Measurements from ENCODE around the gene RFX1.
A peak's percentile ranks its signal among the peaks of the same experiment; 100 is the strongest.
"Not testable (repeated sequence)": the region's sequence is repeated elsewhere in the genome, so short reads cannot be mapped to it uniquely, and the experiment has no call there.

Gene RFX1

DNA sequence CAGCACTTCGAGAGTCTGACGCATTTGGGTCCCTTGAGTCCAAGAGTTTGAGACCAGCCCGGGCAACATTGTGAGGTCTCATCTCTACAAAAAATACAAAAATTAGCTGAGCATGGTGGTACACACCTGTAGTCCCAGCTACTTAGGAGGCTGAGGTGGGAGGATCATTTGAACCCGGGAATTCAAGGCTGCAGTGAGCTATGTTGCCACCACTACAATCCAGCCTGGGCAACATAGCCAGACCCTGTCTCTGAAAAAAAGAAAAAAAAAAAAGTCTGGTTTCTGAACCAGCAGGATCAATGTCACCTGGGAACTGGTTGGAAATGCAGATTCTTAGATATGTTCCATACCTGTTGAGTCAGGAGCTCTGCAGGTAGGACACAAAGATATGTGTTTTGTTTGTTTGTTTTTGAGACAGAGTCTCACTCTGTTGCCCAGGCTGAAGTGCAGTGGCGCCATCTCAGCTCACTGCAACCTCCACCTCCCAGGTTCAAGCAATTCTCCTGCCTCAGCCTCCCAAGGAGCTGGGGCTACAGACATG, 20.6 kb upstream of the RFX1 start:
- not testable (repeated sequence) for DNase-seq (ENCODE audit: low read depth)

DNA sequence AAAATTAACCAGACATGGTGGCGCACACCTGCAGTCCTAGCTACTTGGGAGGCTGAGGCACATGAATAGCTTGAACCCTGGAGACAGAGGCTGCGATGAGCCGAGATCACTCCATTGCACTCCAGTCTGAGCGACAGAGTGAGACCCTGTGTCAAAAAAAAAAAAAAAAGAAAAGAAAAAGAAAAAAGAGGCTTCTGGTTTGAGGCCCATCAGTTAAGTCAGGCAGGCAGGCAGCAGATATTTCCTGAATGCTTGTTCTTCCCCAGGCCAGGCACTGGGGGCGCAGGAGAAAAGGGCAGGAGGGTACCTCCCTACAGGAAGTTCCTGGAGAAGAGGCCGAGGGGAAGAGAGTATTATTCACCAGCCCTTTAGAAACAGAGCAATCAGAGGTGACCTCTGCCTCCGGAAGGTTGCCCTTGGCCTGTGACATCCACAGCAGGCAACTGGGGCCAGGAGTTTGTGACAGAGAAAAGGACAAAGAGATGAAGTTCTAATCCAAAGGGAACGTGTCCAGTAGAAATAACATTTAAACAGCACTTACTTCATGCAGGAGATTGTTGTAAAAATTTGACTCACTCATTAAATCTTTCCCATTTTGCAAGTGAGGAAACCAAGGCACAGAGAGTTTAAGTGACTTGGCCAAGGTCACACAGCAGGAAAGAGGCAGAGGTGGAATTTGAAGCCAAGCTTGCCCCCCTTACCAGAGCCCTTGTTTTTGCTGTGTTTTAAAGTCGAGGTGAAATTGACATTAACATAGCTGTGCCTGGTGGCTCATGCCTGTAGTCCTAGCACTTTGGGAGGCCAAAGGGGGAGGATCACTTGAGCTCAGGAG, 17.5 kb upstream of the RFX1 start:
- peak; percentile 62 for DNase-seq (ENCODE audit: low read depth)

DNA sequence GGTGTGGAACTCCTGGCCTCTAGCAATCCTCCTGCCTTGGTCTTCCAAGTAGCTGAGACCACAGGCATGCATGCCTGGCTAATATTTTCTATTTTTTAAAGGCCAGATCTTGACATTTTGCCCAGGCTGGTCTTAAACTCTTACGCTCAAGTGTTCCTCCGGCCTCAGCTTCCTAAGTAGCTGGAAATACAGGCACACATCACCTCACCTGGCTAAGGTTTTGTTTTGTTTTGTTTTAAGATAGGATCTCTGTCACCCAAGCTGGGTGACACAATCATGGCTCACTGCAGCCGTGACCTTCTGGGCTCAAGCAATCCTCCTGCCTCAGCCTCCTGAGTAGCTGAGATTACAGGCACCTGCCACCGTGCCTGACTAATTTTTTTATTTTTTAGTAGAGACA, 16.3 kb upstream of the RFX1 start:
- DNase-seq (ENCODE audit: low read depth): no peak

DNA sequence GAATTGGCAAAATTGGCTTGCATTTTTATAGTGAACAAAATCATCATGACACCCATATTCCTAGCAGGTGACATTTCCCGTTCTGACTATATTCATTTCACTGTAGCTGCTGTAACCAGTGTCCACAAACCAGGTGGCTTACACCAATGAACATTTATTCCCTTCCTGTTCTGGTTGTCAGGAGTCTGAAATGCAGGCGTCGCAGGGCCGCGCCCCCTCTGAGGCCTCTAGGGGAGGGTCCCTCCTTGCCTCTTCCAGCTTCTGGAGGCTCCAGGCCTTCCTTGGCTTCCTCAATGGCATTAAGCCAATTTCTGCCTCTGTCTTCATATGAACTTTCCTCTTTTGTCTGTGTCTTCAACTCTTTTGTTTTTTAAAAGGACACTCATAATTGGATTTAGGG, 15.4 kb upstream of the RFX1 start:
- DNase-seq (ENCODE audit: low read depth): no peak

GRCh38 chr19:14019739-14020138, 13.6 kb upstream of the RFX1 start:
- DNase-seq (ENCODE audit: low read depth): not testable (repeated sequence)

DNA sequence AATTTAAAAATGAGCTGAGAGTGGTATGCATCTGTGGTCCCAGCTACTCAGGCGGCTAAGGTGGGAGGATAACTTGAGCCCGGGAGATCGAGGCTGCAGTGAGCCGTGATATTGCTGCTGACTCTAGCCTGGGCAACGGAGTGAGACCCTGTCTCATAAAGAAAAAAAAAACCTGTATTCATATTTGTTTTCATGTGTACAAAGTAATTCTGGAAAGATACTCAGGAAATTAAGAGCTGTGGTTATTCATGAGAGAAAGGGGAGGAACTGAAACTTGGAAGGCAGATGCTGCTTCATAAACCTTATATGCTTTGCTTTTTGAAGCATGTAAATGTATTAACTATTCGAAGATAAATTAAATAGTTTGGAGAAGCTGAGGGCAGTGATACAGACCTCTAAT, 13.0 kb upstream of the RFX1 start:
- no peak for DNase-seq (ENCODE audit: low read depth)

DNA sequence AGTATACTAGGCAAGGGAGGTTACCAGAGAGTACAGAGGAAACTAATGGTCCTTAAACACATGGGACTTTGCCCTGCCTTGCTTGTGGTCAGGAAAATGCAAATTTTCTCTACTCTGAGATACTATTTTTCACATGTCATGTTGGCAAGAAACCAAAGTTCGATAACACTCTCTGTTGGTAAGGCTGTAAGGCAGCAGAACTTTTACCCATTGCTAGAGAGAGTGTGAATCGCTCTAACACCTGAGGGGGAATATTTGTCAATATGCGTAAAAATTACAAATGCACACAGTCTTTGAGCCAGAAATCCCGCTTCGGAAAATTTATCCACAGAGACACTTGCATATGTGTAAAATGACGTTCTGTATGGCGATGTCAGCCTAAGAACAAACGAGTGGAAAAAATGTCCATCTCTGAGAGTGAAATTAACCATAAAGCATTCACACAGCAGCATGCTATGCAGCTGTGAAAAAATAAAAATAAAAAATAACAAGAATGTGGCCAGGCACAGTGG, 9.5 kb upstream of the RFX1 start:
- no peak for DNase-seq (ENCODE audit: low read depth)

- no peak for DNase-seq (ENCODE audit: low read depth)
Measured at GRCh38 chr19:14012378-14012915, 6.3 kb upstream of the RFX1 start.

GRCh38 chr19:14006766-14007562, 844 bp upstream of the RFX1 start:
- DNase-seq (ENCODE audit: low read depth): no peak

DNA sequence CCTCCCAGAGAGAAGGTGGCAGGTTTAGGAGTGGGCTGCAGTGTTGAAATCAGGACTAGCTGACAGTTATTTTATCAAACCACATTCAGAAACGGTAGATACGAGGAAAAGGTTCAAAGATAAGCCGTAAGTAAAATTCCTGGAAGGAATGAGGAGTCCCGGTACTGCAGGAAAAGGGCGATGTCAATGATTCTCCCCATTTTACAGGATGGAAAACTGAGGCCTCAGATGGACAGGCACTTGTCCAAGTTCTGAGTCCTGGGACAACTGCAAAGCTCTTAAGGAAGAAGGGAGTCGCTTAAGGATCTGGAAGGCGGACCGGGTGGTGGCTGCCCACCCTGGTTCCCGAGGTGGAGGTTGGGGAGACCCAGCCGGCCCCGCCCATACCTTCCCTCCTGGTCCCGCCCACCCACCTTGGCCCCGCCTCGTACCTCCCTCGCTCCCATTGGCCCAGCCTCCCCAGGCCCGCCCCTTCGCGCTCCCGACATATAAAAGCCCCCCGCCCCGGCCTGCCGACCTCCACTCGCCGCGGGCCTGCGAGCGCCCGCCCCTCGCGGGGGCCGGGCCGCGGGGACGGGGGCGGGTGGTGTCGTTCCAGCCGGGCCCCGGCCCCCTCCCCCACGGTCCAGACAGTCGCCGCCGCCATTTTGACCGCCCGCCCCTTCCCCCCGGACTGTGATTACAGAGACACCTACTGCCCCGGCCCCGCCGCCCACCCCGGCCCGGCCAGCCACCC, 603 bp downstream of the RFX1 start:
- DNase-seq (ENCODE audit: low read depth): peak; percentile 88

DNA sequence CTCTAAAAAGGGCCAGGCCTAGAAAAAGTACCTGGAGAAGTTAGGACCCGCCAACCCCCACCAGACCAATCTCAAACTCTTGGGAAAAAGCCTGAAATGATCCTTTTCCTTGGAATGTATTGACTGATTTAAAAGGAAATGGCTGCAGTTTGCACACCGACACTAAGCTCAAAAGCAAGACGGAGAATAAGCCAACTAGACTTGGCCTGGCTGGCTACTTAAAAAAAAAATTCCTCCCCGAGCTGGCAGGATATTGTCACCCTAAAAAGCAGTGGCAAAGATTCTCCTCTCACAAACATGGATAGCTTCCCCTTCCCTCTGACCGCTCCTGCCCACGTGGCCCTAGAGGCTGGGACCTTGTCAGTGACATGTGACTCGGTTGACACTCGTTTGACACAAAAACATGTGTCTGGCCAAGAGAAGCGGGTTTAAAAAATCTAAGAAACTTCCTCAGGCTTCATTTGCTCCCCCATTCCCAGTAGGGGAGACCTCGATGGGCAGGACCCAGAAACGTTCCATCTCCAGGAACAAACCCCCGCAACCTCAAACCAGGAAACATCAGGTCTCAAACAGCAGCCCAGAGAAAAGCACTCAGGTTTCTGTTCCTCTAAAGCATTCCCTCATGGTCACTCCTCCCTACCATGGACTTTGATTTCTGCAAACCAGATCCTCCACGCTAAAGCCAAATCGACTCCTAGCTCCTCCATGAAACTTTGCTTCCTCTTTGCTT, 1.3 kb downstream of the RFX1 start:
- no peak for DNase-seq (ENCODE audit: low read depth)

GRCh38 chr19:14003251-14004055, 2.7 kb downstream of the RFX1 start:
- no peak for DNase-seq (ENCODE audit: low read depth)

DNA sequence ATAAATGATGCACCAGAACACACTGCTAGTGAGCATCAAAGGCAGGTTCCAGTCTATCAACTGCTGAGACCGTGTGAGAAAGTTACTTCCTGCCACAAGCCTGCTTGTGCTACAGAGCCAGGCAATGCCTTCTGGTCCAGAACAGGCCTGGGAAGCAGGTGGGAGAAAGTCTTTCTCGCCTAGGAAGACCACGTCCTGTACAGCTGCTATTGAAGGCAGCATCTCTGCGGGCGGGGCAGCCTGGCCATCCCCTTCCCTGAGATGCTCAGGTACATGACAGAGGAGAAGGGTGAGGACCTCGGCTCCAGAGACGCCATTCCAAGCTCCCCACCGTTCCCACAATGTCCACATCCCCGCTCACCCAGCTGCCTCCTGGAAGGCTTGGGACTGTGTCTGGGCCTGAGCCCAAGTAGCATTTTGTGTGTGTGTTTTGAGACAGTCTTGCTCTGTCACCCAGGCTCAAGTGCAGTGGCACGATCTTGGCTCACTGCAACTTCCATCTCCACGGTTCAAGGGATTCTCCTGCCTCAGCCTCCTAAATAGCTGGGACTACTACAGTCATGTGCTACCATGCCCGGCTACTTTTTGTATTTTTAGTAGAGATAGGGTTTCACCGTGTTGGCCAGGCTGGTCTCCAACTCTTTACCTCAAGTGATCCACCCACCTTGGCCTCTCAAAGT, 3.4 kb downstream of the RFX1 start:
- no peak for DNase-seq (ENCODE audit: low read depth)

DNA sequence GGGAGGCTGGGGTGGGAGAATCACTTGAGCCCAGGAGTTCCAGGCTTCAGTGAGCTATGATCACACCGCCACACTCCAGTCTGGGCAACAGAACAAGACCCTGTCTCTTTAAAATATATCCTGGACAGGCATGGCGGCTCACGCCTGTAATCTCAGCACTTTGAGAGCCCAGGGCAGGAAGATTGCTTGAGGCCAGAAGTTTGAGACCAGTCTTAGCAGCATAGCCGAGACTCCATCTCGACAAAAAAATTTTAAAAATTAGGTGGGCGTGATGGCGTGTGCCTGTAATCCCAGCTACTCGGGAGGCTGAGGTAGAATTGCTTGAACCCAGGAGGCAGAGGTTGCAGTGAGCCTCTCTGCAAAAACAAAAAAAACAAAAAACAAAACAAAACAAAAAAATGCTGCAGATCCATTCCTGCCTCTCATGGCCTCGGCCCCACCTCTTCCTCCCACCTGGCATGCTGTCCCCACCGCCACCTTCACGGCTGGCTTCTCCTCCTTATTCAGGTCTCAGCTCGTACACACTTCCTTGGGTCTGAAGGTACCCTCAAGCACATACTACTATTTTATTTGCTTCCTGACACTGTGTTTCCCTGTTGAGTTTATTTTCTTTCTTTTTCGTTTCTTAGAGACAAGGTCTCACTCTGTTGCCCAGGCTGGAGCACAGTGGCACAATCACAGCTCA, 5.3 kb downstream of the RFX1 start:
- DNase-seq (ENCODE audit: low read depth): no peak

- DNase-seq (ENCODE audit: low read depth): no peak
Measured at GRCh38 chr19:13999085-13999484, 7.0 kb downstream of the RFX1 start.

DNA sequence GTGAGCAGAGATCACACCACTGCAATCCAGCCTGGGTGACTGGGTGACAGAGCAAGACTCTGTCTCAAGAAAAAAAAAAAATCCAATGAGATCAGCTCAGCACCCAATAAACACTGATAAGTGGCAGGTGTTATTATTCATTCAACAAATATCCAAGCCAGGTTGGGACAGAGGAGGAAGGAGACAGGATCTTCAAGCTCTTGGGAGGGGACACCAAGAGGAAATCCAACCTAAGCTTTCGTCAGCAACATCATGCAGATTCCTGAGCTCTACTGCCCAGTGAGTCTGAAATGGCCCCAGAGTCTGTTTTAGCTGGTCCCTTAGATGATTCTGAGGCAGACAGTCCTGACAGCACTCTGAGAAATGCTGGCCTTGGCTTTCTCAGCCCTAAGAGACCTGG, 7.7 kb downstream of the RFX1 start:
- DNase-seq (ENCODE audit: low read depth): no peak

GRCh38 chr19:13997631-13997962, 8.5 kb downstream of the RFX1 start:
- no peak for DNase-seq (ENCODE audit: low read depth)

GRCh38 chr19:13996928-13997630, 9.0 kb downstream of the RFX1 start:
- DNase-seq (ENCODE audit: low read depth): no peak

Data from ELR (cell line).